ENCODE measurements around the gene TBKBP1.

- TF ChIP-seq, protein P1, sequence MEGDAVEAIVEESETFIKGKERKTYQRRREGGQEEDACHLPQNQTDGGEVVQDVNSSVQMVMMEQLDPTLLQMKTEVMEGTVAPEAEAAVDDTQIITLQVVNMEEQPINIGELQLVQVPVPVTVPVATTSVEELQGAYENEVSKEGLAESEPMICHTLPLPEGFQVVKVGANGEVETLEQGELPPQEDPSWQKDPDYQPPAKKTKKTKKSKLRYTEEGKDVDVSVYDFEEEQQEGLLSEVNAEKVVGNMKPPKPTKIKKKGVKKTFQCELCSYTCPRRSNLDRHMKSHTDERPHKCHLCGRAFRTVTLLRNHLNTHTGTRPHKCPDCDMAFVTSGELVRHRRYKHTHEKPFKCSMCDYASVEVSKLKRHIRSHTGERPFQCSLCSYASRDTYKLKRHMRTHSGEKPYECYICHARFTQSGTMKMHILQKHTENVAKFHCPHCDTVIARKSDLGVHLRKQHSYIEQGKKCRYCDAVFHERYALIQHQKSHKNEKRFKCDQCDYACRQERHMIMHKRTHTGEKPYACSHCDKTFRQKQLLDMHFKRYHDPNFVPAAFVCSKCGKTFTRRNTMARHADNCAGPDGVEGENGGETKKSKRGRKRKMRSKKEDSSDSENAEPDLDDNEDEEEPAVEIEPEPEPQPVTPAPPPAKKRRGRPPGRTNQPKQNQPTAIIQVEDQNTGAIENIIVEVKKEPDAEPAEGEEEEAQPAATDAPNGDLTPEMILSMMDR (IDR thresholded peaks at IDR 0.05; ENCODE audit: low read depth, low read length) = peak; percentile 55
- TF ChIP-seq, protein P2, sequence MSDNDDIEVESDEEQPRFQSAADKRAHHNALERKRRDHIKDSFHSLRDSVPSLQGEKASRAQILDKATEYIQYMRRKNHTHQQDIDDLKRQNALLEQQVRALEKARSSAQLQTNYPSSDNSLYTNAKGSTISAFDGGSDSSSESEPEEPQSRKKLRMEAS (IDR thresholded peaks at IDR 0.05; ENCODE audit: low read depth, low read length) = no peak
Measured at GRCh38 chr17:47663912-47664623, 29.9 kb upstream of the TBKBP1 start.

Data from NB4 (cell line).